ENCODE measurements around the gene PHF2. TPM values are rescaled to one million over a fixed set of nuclear protein-coding genes. Genes with fewer than 3 reads are reported as not detected.
A peak's percentile ranks its signal among the peaks of the same experiment; 100 is the strongest.

PHF2 gene
- total RNA-seq, 4 donors from 2014 or later: 23.3 to 33.1 (median 28.6) TPM

- WGBS, 2 donors: 96 to 98% methylated on average over 5 of the region's 5 CpGs
- H3K4me3 ChIP-seq (ENCODE audit: low read depth, poor library complexity, severe bottlenecking): no peak overlapping the region
- no peak for TF ChIP-seq CTCF (IDR thresholded peaks at IDR 0.05)
- no peak for TF ChIP-seq POLR2A (IDR thresholded peaks at IDR 0.05)
- DNase-seq (ENCODE audit: low spot score in 2 of 2): peak in 1 of 2 donors; percentile 56
- intact Hi-C loops (cut with DNase I; ENCODE audit: low total_unique reads): no loop called here
Measured at GRCh38 chr9:93636667-93637066, 60.3 kb downstream of the PHF2 start.

GRCh38 chr9:93637886-93638285, 61.5 kb downstream of the PHF2 start:
- peak in 1 of 2 donors; percentile 18 for DNase-seq (ENCODE audit: low spot score in 2 of 2)
- WGBS, 2 donors: 96 to 100% methylated on average over 3 of the region's 3 CpGs
- no peak for TF ChIP-seq CTCF (IDR thresholded peaks at IDR 0.05)
- no peak for TF ChIP-seq POLR2A (IDR thresholded peaks at IDR 0.05)
- intact Hi-C loops (cut with DNase I; ENCODE audit: low total_unique reads): no loop called here
- H3K4me3 ChIP-seq (ENCODE audit: low read depth, poor library complexity, severe bottlenecking): no peak overlapping the region

- no peak for DNase-seq (ENCODE audit: low spot score in 2 of 2)
- H3K4me3 ChIP-seq (ENCODE audit: low read depth, poor library complexity, severe bottlenecking): no peak overlapping the region
- intact Hi-C loops (cut with DNase I; ENCODE audit: low total_unique reads): no loop called here
- WGBS, 2 donors: 96 to 98% methylated on average over 2 of the region's 2 CpGs
- TF ChIP-seq POLR2A (IDR thresholded peaks at IDR 0.05): no peak
- no peak for TF ChIP-seq CTCF (IDR thresholded peaks at IDR 0.05)
Measured at GRCh38 chr9:93640027-93640426, 63.6 kb downstream of the PHF2 start.

- intact Hi-C loops (cut with DNase I; ENCODE audit: low total_unique reads): no loop called here
- no peak overlapping the region for H3K4me3 ChIP-seq (ENCODE audit: low read depth, poor library complexity, severe bottlenecking)
- no peak for DNase-seq (ENCODE audit: low spot score in 2 of 2)
- TF ChIP-seq POLR2A (IDR thresholded peaks at IDR 0.05) (no peak), CTCF (IDR thresholded peaks at IDR 0.05) (no peak)
- WGBS, 2 donors: 80 to 87% methylated on average over 5 of the region's 5 CpGs
Measured at GRCh38 chr9:93642961-93643360, 66.6 kb downstream of the PHF2 start.

GRCh38 chr9:93644397-93645088, 68.2 kb downstream of the PHF2 start:
- DNase-seq (ENCODE audit: low spot score in 2 of 2): peak in 1 of 2 donors; percentile 42
- H3K4me3 ChIP-seq (ENCODE audit: low read depth, poor library complexity, severe bottlenecking): no peak overlapping the region
- intact Hi-C loops (cut with DNase I; ENCODE audit: low total_unique reads): no loop called here
- WGBS, 2 donors: 97 to 98% methylated on average over 12 of the region's 12 CpGs
- no peak for TF ChIP-seq CTCF (IDR thresholded peaks at IDR 0.05)
- TF ChIP-seq POLR2A (IDR thresholded peaks at IDR 0.05): no peak
